Esophagus squamous epithelium (tissue), 4 donors: Measurements from ENCODE around the gene ABCC5.

Experiments
- CTCF ChIP-seq, 6 experiments: fragments of 450-650 bp in 4 of 6; fragments of 200-600 bp in 2 of 6; sonication (generic) in 2 of 6; IDR thresholded peaks; one replicate each; pipeline ENCODE4 v1.5.1; 2016 to 2019; ENCODE audit warnings: antibody characterized with exemption in 6 of 6, mild to moderate bottlenecking in 4 of 6, moderate library complexity in 4 of 6
- POLR2A ChIP-seq, 4 donors: fragments of 450-650 bp; IDR thresholded peaks; one replicate each; pipeline ENCODE4 v1.6.1; 2017; ENCODE audit warnings: antibody characterized with exemption in 4 of 4, mild to moderate bottlenecking in 4 of 4, moderate library complexity in 3 of 4

GRCh38 chr3:184042617-184043016 lies 24.9 kb upstream of the ABCC5 start:
- TF ChIP-seq CTCF (IDR thresholded peaks at IDR 0.05) (no peak), POLR2A (IDR thresholded peaks at IDR 0.05) (no peak)
